ENCODE results near the gene TDP2.
"Not testable (repeated sequence)": the region's sequence is repeated elsewhere in the genome, so short reads cannot be mapped to it uniquely, and the experiment has no call there.

- not testable (repeated sequence) for TF ChIP-seq CTCF (IDR thresholded peaks at IDR 0.05; ENCODE audit: extremely low read depth in 1 of 2, insufficient read depth in 1 of 2, low read depth in 1 of 2, low read length in 2 of 2); POLR2AphosphoS5 (IDR thresholded peaks at IDR 0.05; ENCODE audit: insufficient read depth, low read depth, low read length); MAX (IDR thresholded peaks at IDR 0.05; ENCODE audit: insufficient read depth, insufficient read length)
Observed at GRCh38 chr6:24678792-24679352, 12.2 kb upstream of the TDP2 start.
